COLO668 (cell line): ENCODE results near the gene PVALB.

Experiments
- DNase-seq: peaks from one replicate; lab custom pipeline; 2025; ENCODE audit not compliant: unreplicated experiment; lab: John Stamatoyannopoulos, UW

Gene PVALB

DNA sequence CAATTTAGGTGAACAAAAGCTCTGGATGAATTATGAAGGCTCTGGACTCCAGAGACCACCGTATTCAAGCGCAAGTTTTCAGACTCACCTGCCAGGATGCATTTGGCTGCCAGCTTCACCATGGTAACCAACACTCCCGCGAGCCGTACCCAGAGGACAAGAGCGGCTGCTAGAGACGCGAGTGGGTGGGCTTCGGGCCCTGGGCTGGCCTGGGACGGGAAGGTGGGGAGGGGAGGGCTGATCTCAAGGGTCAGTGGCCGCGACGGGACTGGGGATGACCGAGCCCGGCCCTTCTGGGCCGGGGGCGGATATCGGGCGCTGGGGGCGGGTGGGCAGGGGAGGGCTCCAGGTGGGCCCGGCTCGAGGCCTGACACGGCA lies 41.3 kb downstream of the PVALB start:
- no peak for DNase-seq

DNA sequence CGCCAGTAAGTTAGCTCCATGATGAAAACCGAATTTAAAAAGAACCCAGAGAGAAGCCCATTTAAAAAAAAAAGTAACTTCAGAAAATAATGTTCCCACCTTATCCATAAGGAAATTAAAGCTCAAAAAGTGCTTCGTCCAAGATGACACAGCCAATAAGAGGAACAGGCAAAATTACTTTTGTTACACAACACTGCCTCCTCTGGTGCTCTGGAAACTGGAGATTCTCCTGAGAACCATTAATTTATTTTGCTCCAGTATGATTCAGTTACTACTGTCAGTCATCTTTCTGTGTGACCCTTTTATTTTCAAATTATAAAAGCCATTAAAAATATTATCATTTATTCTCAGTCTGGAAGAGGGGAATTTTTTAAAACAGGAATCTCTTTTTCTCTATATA lies 42.9 kb downstream of the PVALB start:
- no peak for DNase-seq

DNA sequence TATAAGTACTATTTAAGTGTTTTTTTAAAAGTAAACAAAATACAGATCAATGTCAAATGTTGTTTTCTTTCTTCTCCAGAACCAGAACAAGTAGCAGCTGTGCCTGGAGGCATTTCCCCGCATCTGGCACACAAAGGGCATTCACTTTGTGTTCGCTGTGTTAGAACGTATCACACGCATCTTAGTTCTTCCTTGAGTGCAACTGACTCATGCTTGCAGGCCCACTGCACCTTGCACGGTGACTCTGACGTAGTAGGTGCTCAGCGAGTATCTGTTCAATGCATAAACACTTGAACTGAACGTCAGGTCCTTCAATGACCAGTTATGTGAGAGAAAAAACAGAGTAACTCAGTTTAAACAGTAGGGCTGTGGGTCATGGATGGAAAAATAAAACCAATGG lies 44.4 kb downstream of the PVALB start:
- DNase-seq = no peak

DNA sequence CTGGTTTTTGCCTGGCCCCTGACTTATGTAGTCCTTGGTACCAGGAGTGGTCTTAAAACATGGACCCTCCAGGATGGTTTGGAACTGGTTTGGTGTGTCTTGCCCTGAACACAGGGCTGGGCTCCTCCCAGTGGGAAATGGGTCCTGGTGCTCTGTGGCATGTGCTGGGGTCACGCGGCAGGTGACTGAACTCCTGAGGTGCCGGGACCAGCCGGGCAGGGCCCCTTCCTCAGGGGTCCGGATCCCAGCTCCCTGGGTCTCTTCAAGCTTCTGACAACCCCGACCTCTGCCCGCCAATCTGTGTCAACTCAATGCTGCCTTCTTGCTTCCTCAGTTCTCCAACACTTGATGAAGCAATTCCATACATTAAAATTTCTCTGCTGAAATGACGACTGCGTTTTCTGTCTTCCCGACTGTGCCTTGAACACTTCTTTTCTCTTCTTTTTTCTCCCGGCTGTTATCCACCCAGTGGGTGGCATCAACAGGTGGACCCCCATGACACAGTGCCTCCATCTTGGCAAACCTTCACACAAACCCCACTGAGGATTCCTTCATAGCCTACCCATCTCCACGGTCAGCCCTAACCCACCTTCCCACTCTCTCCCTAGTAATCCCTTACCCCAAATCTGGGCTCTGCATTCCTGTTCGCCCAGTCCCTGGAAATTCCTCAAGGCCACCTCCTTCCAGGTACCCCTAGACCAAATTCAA lies 45.3 kb downstream of the PVALB start:
- no peak for DNase-seq

DNA sequence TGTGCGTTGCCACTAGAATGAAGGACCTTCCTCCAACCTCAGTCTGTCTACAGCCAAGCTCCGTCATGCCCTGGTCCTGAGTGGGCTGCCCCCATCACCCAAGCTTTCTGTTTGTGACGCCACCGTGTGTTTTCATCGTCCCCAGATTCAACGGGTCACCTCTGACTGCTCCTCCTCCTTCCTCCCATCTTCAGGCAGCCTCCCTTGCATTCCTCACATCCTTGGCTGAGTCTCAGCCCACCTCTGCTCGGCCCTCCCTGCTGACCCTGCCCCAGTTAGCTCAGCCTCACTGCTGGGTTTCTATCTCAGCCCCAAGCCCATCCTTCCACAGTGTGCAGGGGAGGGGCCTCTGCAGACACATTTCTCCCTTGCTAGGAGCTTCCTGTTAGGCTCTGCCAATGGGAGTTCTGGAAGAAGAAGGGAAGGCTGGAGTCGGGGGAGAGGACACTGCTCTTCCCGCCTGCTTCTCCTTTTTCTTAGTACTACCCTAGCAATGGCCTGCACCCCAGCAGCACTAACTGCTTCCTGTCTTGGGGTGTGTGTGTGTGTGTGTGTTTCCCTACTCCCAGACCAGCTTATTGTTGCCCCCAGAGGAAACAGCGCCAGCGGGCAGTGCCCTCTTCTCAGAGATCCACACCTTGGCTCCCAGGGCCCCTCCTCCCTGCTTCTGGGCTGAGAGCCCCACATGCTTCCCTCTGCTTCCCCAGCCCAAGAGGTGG lies 46.2 kb downstream of the PVALB start:
- no peak for DNase-seq

DNA sequence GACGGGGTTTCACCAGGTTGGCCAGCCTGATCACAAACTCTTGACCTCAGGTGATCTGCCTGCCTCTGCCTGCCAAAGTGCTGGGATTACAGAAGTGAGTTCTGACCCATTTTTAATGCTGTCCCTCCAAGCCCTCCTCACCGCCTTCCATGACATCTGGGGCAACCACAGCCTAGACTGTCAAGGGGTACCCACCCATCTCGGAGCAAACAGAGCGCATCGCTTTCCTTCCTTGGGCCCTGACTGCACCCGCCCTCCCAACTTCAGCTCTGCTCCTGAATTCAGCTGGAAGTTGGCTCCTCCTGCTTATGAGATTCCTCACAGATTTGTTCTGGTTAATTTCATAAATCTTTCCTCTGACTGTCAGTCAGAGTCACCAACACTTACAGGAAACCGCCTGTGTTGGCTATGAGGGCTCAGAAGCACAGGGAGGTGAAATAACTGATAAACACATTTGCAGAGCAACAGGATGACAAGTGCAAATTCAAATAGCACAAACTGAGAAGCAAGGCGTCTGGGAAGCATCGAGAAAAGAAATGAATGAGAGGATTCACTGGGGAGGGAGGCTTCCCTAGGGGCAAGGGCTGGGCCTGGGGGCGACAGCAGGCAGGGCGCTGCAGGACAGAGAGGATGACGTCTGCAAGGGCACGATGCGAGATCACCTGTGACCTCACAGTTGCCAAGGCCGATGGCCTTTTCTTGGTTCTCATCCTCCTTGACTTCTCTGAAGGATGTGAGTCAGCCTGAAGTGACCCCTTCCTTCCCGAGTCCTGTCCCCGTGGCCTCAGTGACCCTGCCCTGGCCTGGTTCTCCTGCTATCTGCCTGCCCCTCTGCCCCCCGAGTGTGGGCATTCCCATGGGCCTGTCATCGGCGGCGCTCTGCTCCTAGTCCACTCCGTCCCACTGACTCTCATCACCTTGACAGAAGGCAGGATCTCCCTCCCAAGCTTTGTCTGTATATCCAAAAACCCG lies 47.0 kb downstream of the PVALB start:
- no peak for DNase-seq

DNA sequence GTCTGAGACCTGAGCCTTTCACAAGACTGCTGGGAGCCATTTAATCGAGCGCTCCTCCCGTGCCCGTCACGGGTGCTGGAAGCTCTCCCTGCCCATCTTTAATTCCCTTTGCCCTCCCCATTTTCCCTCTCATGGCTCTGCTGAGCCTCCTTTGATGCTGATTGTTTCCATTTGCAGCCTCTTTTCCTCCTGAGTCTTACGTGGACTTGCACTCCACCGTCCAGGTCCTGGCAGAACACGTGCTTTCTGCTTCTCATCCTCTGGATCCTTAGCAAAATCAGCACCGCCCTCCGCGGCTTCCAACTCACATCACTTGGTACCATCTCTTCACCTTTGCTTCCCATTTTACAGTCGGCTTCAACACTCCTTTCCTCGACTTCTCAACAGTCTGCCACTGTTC lies 48.2 kb downstream of the PVALB start:
- no peak for DNase-seq

DNA sequence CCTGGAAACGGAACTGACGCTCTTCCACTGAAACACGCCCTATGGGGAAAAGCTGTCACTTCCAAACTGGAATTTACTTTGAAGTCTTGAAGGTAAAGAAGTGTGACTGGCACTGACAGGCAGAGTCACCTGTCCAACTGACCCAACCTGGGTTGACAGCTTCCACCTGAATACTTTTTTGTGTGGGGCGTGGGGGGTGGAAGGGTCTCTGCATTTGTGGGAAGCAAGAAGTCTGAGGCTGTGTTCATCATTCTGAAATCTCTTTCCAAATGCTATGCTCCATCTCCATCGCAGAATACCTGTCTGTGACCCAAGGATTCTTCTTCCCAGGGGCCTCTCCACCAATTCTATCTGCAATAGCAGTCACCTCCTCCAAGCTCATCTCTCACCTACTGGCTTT lies 48.7 kb downstream of the PVALB start:
- DNase-seq = no peak

DNA sequence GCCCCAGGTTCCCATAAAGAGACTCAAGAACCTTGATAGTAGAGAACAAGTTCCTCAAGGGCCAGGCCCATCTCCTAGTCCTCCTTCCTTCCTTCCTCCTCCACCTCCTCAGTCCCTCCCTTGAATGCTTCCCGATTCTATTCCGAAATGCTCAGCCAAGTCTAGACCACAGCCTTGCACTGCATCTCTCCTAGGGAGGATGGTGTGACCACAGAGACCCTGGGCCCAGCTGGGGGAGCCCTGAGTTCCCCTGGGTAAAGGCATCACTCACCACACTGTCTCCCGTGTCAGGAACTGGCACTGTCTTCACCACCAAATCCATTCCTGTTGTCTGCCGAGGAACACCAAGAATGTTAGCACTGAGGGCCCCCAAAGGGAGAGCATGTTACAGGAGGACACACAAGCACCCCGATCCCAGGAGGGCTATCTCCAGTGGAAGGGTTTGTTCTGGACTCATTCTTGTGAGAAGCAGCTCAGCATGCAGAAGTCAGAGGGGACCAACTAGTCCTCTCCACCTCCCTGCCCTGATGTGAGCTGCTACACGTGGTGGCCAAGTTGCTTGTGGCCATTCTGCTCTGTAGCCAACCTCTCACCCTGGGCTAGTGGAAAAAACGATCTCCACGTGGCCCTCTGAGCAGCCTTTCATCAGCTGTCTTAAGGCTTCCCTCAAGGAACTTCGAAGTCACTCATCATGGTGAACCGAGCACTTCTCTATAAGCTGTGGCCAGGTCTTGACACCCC lies 49.6 kb downstream of the PVALB start:
- no peak for DNase-seq

DNA sequence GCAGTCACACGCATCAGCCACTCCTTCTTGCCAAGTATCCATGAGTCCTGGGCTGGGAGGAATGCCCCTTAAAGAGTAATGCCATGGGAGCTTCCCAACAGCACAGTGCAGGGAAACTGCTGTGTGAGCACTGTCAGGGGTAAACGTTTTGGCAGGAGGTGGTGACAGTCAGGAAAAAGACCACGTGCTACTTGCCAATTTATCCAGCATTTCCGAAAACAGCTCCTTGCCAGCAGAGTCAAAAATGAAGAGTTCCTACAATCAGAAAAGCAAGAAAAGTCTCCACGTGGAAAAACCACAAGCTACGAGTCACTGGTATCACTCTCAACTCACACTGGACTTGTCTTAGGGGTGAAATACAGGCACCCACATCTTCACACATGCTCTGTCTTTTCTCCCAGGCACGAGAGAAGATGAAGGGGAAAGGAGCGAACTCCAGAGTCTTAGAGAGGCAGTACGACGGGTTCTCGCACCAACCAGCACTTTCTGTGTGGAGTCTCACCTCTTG lies 50.8 kb downstream of the PVALB start:
- DNase-seq = no peak

DNA sequence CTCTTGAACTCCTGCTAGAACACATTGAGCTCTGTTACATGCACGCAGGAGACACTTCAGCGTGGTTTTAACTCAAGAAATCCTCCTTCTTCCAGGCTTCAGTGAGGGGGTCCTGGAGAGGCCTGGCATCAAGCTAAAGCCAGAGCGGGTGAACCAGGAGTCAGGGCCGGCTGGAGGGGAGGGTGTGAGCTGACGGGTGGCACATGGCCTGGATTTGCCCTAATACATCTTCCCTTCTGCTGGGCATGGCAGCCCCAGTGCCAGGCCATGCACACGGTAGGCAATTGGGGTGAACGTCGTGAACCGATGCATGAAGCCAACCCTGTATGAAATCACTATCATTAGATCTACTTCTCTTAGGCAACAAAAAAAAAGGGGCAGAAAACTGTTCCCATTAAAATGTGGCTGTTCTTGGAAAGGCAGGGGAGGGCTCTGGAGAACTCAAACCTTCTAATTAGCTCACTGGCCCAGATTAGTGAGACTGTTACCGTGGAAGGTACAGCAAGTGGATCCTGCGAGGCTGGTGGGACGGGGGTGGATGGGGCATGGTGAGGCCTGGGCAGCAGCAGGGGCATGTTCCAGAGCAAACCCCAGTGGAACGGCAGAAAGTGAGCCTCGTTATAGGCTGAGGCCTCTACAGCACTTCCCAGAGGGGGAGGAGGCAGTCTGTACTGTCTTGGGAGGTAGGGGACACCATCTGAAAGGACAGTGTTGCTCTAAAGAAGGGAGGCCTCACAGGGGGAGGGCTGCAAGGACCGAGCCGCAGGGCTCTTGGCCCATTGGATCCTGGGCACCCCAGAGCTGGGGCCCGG lies 51.5 kb downstream of the PVALB start:
- DNase-seq = no peak

DNA sequence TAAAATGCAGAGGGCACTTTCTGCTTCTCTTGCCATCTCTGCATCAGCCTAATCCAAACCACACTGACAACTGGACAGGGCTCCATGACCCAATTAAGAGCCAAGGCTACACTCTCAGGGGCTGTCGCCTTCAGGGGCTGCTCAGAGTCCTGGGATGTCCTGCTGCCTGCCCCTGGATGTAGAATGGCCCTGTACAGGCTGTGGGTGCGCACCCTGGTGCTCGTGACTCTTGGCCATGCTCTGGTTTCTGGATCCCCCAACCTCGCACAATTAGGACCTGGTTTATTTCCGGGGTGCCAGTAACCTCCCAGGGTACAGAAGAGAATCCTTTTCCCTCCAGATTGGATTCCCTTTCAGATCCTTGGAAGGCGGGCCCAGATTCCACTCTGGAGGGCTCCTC lies 52.2 kb downstream of the PVALB start:
- DNase-seq = no peak

DNA sequence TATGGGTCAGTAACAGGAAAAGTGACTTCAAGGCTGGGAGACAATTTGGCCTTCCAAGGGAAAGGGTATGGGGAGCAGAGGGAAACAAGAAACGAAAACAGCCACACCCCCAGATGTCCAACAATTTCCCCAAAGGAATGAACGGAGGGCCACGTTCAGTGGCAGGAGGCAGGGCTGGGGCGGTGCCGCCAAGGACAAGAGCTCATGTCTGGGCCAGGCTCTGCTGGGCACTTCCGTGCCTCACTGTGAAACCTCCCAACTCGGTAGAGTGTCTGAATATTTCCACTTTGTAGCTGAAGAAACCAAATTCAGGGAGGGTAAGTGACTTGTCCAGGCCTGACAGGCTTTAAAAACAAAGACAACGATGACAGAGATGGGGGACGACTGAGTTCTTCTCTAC lies 52.8 kb downstream of the PVALB start:
- DNase-seq = no peak

DNA sequence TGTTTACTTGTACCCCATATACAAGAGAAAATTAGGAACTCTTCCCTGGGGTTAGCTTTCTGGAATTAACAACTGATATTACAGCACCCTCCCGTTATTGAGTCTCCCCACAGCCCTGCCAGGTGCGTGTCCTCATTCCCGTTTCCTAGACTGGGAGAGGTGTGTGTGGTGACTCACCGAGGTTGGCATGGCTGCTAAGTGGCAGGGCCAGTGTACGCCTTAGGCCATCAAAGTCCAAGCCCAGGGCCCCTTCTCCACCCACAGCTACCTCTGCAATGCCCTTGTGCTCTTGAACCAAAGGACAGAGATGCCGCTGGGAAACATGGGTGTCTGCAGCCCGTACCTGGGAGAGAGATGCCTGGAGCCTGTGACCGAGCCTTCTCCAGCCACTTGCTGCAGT lies 53.3 kb downstream of the PVALB start:
- no peak for DNase-seq

DNA sequence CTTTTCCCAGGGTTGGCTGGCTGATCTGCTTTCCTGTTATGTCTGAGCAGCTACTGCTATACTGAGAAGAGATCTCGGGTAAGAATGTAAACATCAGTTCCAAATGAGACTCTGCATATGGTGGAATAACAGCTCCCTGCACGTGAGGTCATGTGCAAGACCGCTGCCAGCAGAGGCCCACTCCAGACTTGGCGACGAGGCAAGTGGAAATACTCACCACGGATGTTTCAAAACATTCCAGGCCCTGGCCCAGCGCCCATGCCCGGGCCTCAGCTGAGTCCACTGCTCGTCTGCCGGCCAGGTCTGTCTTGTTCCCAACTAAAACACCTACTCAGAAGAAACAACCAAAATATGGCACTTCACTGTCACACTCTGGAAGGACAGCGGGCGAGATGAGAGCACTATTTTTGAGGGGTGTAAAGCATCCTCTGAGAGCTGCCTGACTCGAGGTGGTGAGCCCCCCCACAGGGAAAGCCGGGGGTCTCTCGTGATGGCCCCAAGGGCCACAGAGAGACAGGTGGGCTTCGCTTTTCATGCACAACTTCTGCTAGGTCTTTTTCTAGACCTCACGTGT lies 54.1 kb downstream of the PVALB start:
- DNase-seq = no peak

DNA sequence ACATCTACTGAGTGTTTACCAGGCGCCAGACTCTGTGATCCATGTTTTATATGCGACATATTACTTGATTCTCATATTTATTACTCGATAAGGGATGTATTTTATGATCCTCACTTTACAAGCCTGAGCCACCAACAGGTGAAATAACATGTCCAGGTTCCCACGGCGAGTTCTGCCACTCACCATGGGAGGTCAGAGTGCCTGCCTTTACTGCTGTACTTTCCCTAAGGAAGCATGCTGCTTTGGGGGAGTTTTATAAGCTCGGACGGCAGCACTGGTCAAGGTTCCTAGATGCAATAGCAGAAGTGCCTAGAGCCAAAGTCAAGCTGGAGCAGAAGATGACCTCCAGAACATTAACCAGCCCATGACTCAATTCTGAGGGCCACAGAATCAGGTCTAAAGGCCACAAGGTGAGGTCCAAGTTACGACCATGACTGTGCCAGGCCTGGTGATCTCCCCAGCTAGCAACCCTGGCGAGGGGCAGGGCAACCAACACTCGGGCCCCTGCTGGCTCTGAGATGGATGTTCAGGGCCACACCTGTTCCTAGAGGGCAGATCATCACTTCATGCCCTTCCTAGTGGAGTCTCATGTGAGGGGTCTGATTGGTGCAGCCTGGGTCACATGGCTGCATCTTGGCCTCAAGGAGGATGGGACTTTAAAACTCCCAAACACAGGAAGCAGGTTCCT lies 55.1 kb downstream of the PVALB start:
- no peak for DNase-seq

DNA sequence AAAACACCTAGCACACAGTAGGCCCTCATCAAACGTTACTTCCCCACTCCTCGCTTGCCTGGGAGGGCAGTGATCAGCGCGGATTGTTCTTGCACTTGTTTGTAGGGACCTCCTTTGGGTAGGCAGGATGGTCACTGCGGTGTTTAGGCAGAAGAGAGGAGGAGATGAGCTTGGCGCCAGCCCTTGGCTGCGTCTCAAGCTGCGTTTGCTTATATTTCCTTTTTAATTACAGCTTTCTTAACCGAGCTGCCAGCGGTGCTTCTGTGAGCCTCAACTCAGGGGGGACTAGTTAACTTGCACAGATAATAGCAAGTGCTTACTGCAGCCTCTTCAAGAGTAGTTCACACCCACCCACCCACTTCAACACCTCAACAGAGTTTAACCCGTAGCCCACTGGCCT lies 56.0 kb downstream of the PVALB start:
- no peak for DNase-seq

DNA sequence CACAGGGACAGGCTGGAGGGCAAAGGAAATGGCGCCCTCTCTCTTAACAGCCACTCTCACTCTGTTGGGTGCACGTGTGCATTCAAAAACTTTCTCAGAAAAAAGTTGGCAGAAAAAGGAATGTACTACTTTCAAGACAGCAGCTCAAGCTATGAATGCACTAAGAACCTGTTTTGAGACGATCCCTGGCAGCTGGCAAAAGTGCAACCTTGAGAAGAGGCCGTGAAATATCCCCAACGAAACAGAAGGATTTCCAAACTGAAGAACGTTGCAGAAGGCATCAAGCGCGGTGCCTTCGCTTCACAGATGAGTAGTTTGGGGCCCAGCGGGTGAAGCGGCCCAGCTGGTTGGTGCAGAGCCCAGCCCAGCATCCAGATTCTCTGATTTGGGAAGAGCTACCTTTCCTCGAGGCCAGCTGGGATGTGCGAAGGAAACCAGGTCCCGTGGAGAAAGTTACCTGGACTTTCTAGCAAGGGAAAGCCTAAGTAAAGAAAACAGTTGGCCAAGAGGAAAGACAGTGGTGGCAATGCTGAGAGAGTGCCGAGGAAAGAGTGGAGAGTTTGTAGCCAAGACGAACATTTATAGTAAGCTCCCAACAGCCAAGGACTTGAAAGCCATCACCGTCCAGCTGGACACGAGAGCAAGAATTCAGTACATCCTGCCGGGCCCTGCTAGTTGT lies 57.2 kb downstream of the PVALB start:
- DNase-seq = no peak
